ENCODE measurements around the gene KCTD12. TPM values are rescaled to one million over a fixed set of nuclear protein-coding genes. Genes with fewer than 3 reads are reported as not detected.

The KCTD12 gene
- total and polyA plus RNA-seq, 2 of the 13 experiments (the other 11 are each of a cell fraction or from before 2014, with no cell fraction given): not detected

DNA sequence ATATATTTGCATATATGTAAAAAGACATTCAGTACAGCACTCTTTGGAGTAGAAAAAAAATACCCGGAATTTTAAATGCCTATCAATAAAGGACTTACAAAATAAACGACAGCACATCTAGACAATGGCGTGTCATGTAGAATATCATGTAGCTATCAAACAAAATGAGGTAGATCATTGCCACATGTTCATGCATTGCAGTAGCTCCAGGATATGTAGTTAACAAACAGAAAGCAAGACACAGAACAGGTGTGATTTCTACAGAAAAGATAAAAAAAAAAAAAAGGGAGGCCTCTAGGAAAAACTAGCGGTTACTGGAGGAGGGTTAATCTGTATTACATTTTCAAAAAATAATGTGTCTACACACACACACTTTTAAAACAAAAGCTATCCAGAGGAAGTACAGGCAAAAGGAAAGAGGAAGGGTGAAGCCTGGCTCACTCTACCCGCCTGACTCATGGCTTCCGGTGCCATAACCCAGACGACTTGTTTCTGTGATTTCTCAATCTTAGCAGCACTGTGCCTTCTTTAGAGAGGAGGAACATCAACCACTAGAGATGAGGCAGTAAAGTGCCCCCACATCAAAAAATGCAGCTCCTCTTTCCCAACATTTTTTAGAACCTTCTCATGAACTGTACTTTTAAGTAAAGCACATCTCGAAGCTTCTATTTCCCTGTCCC is 6.9 kb downstream of the KCTD12 start:
- Histone ChIP-seq H3K9me3 (ENCODE audit: low read length) (no peaks in the 10 kb centered on the region), H3K27ac (ENCODE audit: extremely low read length, insufficient read depth, low read length) (no peak overlapping the region), H3K4me2 (ENCODE audit: low read depth, low read length) (no peak overlapping the region), H3K9ac (ENCODE audit: insufficient read depth, low read depth, low read length) (no peak overlapping the region), H3K4me1 (ENCODE audit: insufficient read depth, low read length) (no peaks in the 10 kb centered on the region), H3K4me3 (replicated peaks in 1 of 3; ENCODE audit: insufficient read depth in 1 of 3, low read depth in 2 of 3, low read length in 3 of 3) (no peak overlapping the region), H3K36me3 (replicated peaks in 1 of 2; ENCODE audit: control insufficient read depth in 1 of 2, insufficient read depth in 2 of 2, low read length in 2 of 2) (no peaks in the 10 kb centered on the region), H3K27me3 (ENCODE audit: control insufficient read depth in 1 of 2, insufficient read depth in 2 of 2, low read length in 2 of 2) (peaks cover 0 to 22% of the 10 kb centered on the region in 2 experiments; a peak in 3 of 5 replicates), H3K79me2 (ENCODE audit: insufficient read depth, low read length) (no peaks in the 10 kb centered on the region), H2AFZ (ENCODE audit: low read length) (no peak overlapping the region), H4K20me1 (ENCODE audit: insufficient read depth, low read length) (no peaks in the 10 kb centered on the region)
- WGBS (ENCODE audit: low lambda C conversion rate): 8% methylated on average over 8 of the region's 8 CpGs
- ChIA-PET CTCF (ENCODE audit: low intra/inter-chr PET ratio, low total read pairs) (no interaction called here), POLR2A (no interaction called here)
- ATAC-seq (no peak), FAIRE-seq (no peak), DNase-seq (ENCODE audit: low spot score) (no peak)
- in situ Hi-C loops (cut with HindIII; ENCODE audit: extremely low pct_ligation_motif_present, low pct_unique_long_range_greater_than_20kb): no loop called here
- no TSS peak for BruUV-seq (replicated peaks)
- TF ChIP-seq ATF4 (CRISPR knock-in tag; IDR thresholded peaks at IDR 0.05) (no peak), GABPA (IDR thresholded peaks at IDR 0.05; ENCODE audit: low read depth, low read length) (no peak), GABPA (CRISPR knock-in tag; IDR thresholded peaks at IDR 0.05; ENCODE audit: low read depth) (0 out of 2 replicates have a peak, but pooled peaks have one; percentile 18)
- intact Hi-C loops (cut with micrococcal nuclease; ENCODE audit: unreplicated experiment): no loop called here

DNA sequence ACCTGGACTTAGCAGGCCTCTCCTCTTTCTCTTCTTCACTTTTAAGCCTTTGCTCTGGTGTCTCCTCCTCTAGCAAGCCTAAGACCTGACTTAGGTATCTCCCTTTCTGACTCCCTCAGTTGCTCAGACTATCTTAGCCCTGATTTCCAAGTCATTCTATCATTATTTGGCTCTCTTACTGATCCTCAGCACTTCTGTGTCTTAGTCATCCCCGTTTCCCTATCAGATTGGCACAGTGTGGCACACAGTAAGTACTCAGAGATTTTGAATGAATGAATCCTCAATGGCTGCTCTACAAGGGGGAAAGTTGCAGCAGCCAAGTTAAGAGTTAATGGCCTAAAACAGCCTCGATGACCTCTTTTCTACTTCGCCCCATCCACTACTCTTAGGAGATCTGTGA is 8.2 kb downstream of the KCTD12 start:
- FAIRE-seq (no peak), DNase-seq (ENCODE audit: low spot score) (no peak), ATAC-seq (no peak)
- ChIA-PET POLR2A (no interaction called here), CTCF (ENCODE audit: low intra/inter-chr PET ratio, low total read pairs) (no interaction called here)
- Histone ChIP-seq H3K4me1 (ENCODE audit: insufficient read depth, low read length) (no peaks in the 10 kb centered on the region), H3K36me3 (replicated peaks in 1 of 2; ENCODE audit: control insufficient read depth in 1 of 2, insufficient read depth in 2 of 2, low read length in 2 of 2) (no peaks in the 10 kb centered on the region), H3K9me3 (ENCODE audit: low read length) (no peaks in the 10 kb centered on the region), H3K4me2 (ENCODE audit: low read depth, low read length) (no peak overlapping the region), H3K79me2 (ENCODE audit: insufficient read depth, low read length) (no peaks in the 10 kb centered on the region), H3K4me3 (replicated peaks in 1 of 3; ENCODE audit: insufficient read depth in 1 of 3, low read depth in 2 of 3, low read length in 3 of 3) (no peak overlapping the region), H4K20me1 (ENCODE audit: insufficient read depth, low read length) (no peaks in the 10 kb centered on the region), H3K9ac (ENCODE audit: insufficient read depth, low read depth, low read length) (no peak overlapping the region), H3K27ac (ENCODE audit: extremely low read length, insufficient read depth, low read length) (no peak overlapping the region), H3K27me3 (ENCODE audit: control insufficient read depth in 1 of 2, insufficient read depth in 2 of 2, low read length in 2 of 2) (peaks cover 0 to 24% of the 10 kb centered on the region in 2 experiments; a peak in 3 of 5 replicates), H2AFZ (ENCODE audit: low read length) (no peak overlapping the region)
- intact Hi-C loops (cut with micrococcal nuclease; ENCODE audit: unreplicated experiment): no loop called here
- in situ Hi-C loops (cut with HindIII; ENCODE audit: extremely low pct_ligation_motif_present, low pct_unique_long_range_greater_than_20kb): no loop called here
- WGBS (ENCODE audit: low lambda C conversion rate): 16% methylated on average over 3 of the region's 3 CpGs
- BruUV-seq (replicated peaks): no TSS peak
- no peak for TF ChIP-seq ZFP41 (CRISPR knock-in tag; IDR thresholded peaks at IDR 0.05; ENCODE audit: borderline replicate concordance)
- TF ChIP-seq ZNF761 (CRISPR knock-in tag; conservative IDR thresholded peaks at IDR 0.05): no peak
- no peak for TF ChIP-seq ZNF629 (CRISPR knock-in tag; conservative IDR thresholded peaks at IDR 0.05)
- no peak for TF ChIP-seq ZNF567 (CRISPR knock-in tag; IDR thresholded peaks at IDR 0.05; ENCODE audit: borderline replicate concordance)
- no peak for TF ChIP-seq NBN (conservative IDR thresholded peaks at IDR 0.05)
- no peak for TF ChIP-seq ZNF75D (CRISPR knock-in tag; IDR thresholded peaks at IDR 0.05; ENCODE audit: borderline replicate concordance)
- TF ChIP-seq, protein P1, sequence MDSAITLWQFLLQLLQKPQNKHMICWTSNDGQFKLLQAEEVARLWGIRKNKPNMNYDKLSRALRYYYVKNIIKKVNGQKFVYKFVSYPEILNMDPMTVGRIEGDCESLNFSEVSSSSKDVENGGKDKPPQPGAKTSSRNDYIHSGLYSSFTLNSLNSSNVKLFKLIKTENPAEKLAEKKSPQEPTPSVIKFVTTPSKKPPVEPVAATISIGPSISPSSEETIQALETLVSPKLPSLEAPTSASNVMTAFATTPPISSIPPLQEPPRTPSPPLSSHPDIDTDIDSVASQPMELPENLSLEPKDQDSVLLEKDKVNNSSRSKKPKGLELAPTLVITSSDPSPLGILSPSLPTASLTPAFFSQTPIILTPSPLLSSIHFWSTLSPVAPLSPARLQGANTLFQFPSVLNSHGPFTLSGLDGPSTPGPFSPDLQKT (CRISPR knock-in tag; IDR thresholded peaks at IDR 0.05; ENCODE audit: borderline replicate concordance): no peak
- TF ChIP-seq SNRNP70 (IDR thresholded peaks at IDR 0.05; ENCODE audit: low read depth, low read length): no peak
- no peak for TF ChIP-seq SOX13 (IDR thresholded peaks at IDR 0.05)
- TF ChIP-seq SOX13 (CRISPR knock-in tag; conservative IDR thresholded peaks at IDR 0.05 in 1 of 2, IDR thresholded peaks at IDR 0.05 in 1 of 2): no peak
- TF ChIP-seq, protein P2, sequence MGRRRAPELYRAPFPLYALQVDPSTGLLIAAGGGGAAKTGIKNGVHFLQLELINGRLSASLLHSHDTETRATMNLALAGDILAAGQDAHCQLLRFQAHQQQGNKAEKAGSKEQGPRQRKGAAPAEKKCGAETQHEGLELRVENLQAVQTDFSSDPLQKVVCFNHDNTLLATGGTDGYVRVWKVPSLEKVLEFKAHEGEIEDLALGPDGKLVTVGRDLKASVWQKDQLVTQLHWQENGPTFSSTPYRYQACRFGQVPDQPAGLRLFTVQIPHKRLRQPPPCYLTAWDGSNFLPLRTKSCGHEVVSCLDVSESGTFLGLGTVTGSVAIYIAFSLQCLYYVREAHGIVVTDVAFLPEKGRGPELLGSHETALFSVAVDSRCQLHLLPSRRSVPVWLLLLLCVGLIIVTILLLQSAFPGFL (CRISPR knock-in tag; IDR thresholded peaks at IDR 0.05): no peak
- no peak for TF ChIP-seq ZNF619 (CRISPR knock-in tag; IDR thresholded peaks at IDR 0.05)
- no peak for TF ChIP-seq ZNF670 (CRISPR knock-in tag; IDR thresholded peaks at IDR 0.05; ENCODE audit: borderline replicate concordance)
- no peak for TF ChIP-seq ZNF317 (CRISPR knock-in tag; IDR thresholded peaks at IDR 0.05)
